ENCODE data around the gene CYP4V2. TPM values are rescaled to one million over a fixed set of nuclear protein-coding genes. Genes with fewer than 3 reads are reported as not detected.

The CYP4V2 gene
- polyA plus RNA-seq, 1 donor from 2014 or later, result 5.6 TPM

DNA sequence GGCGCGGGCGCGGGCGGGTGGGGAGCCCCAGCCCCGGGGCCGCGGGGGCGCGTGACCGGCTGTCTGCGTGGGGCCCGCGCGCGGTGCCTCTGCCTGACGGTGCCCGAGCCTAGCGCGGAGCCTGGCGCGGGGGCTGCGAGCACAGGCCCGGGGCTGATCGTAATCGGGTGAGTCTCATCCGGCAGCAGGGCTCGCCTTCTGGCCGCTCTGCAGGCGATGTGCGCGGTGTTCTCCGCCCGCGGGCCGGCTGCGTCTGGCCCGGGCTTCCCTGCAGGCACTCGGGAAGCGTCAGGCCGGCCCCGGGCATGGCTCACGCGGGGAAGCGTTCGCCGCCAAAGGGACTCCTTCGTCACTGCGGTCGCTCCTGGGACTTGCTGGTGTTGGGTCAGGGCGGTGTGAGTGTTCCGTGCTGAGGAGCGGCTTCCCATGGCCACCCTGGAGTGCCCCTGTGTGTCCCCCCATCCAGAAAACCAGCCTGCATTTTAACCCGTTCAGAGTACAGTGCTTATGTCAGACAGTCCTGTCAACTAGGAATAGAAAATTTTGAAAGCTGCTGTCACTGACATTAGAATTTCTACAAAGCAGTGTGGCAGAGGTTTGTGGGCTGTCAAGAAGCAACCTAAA is 46.3 kb upstream of the CYP4V2 start:
- H4K20me1 ChIP-seq (ENCODE audit: insufficient read depth), result no peaks in the 10 kb centered on the region
- H3K9me3 ChIP-seq (ENCODE audit: low read length), result no peaks in the 10 kb centered on the region
- H3K27me3 ChIP-seq (ENCODE audit: insufficient read depth, low read depth, low read length), result peaks cover 4% of the 10 kb centered on the region
- no peaks in the 10 kb centered on the region for H3K79me2 ChIP-seq (replicated peaks; ENCODE audit: insufficient read depth, low read length)
- H3K4me2 ChIP-seq (ENCODE audit: low read length), result peak overlapping the region; percentile 62
- H3K36me3 ChIP-seq (ENCODE audit: insufficient read depth, low read length), result no peaks in the 10 kb centered on the region
- peak overlapping the region; percentile 78 for H3K9ac ChIP-seq (ENCODE audit: low read length)
- TF ChIP-seq EZH2 (IDR thresholded peaks at IDR 0.05; ENCODE audit: borderline replicate concordance, insufficient read depth, low read length, poor library complexity, severe bottlenecking) (no peak), POLR2AphosphoS5 (IDR thresholded peaks at IDR 0.05) (peak; percentile 21), RAD21 (conservative IDR thresholded peaks at IDR 0.05) (peak; percentile 11), TAF1 (IDR thresholded peaks at IDR 0.05; ENCODE audit: low read depth) (peak; percentile 68), EP300 (conservative IDR thresholded peaks at IDR 0.05; ENCODE audit: poor library complexity, severe bottlenecking) (peak; percentile 45), SMC3 (conservative IDR thresholded peaks at IDR 0.05; ENCODE audit: poor library complexity) (no peak), MXI1 (conservative IDR thresholded peaks at IDR 0.05; ENCODE audit: poor library complexity, severe bottlenecking) (no peak)
- TF ChIP-seq, protein P1, sequence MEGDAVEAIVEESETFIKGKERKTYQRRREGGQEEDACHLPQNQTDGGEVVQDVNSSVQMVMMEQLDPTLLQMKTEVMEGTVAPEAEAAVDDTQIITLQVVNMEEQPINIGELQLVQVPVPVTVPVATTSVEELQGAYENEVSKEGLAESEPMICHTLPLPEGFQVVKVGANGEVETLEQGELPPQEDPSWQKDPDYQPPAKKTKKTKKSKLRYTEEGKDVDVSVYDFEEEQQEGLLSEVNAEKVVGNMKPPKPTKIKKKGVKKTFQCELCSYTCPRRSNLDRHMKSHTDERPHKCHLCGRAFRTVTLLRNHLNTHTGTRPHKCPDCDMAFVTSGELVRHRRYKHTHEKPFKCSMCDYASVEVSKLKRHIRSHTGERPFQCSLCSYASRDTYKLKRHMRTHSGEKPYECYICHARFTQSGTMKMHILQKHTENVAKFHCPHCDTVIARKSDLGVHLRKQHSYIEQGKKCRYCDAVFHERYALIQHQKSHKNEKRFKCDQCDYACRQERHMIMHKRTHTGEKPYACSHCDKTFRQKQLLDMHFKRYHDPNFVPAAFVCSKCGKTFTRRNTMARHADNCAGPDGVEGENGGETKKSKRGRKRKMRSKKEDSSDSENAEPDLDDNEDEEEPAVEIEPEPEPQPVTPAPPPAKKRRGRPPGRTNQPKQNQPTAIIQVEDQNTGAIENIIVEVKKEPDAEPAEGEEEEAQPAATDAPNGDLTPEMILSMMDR (IDR thresholded peaks at IDR 0.05; ENCODE audit: poor library complexity, severe bottlenecking), result no peak
- TF ChIP-seq, protein P2, sequence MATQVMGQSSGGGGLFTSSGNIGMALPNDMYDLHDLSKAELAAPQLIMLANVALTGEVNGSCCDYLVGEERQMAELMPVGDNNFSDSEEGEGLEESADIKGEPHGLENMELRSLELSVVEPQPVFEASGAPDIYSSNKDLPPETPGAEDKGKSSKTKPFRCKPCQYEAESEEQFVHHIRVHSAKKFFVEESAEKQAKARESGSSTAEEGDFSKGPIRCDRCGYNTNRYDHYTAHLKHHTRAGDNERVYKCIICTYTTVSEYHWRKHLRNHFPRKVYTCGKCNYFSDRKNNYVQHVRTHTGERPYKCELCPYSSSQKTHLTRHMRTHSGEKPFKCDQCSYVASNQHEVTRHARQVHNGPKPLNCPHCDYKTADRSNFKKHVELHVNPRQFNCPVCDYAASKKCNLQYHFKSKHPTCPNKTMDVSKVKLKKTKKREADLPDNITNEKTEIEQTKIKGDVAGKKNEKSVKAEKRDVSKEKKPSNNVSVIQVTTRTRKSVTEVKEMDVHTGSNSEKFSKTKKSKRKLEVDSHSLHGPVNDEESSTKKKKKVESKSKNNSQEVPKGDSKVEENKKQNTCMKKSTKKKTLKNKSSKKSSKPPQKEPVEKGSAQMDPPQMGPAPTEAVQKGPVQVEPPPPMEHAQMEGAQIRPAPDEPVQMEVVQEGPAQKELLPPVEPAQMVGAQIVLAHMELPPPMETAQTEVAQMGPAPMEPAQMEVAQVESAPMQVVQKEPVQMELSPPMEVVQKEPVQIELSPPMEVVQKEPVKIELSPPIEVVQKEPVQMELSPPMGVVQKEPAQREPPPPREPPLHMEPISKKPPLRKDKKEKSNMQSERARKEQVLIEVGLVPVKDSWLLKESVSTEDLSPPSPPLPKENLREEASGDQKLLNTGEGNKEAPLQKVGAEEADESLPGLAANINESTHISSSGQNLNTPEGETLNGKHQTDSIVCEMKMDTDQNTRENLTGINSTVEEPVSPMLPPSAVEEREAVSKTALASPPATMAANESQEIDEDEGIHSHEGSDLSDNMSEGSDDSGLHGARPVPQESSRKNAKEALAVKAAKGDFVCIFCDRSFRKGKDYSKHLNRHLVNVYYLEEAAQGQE (IDR thresholded peaks at IDR 0.05; ENCODE audit: borderline replicate concordance), result peak; percentile 38
- peak overlapping the region; percentile 76 for H2AFZ ChIP-seq (ENCODE audit: low read depth, low read length)
- H3K4me3 ChIP-seq (ENCODE audit: low read length), result peak overlapping the region; percentile 93
- H3F3A ChIP-seq (ENCODE audit: insufficient read depth, low read length, poor library complexity, severe bottlenecking), result no peaks in the 10 kb centered on the region
- H3K27ac ChIP-seq (ENCODE audit: low read length), result peak overlapping the region; percentile 36
- H3K9me2 ChIP-seq (ENCODE audit: insufficient read depth, low read length), result no peaks in the 10 kb centered on the region

DNA sequence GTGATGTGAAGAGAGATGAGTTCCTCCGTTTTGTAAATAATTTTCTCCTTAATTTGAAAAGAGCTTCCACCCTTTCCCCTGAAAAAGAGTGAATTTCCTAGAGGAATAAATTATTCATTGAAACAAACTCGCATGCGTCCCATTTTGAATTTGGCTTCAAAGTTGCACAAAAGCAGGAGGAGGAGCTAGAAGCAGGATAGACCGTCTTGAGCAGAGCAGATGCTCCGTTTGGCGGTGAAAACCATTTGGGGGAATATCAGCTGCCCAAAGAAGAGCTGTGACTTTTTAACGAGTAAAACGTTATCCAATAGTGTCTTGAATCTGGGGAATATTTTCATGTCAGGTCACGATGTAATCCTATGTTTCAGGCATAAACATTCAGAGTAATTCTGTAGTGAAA is 44.9 kb upstream of the CYP4V2 start:
- TF ChIP-seq EZH2 (IDR thresholded peaks at IDR 0.05; ENCODE audit: borderline replicate concordance, insufficient read depth, low read length, poor library complexity, severe bottlenecking) (no peak), RAD21 (conservative IDR thresholded peaks at IDR 0.05) (no peak), MXI1 (conservative IDR thresholded peaks at IDR 0.05; ENCODE audit: poor library complexity, severe bottlenecking) (no peak), EP300 (conservative IDR thresholded peaks at IDR 0.05; ENCODE audit: poor library complexity, severe bottlenecking) (no peak), POLR2AphosphoS5 (IDR thresholded peaks at IDR 0.05) (no peak), SMC3 (conservative IDR thresholded peaks at IDR 0.05; ENCODE audit: poor library complexity) (no peak), TAF1 (IDR thresholded peaks at IDR 0.05; ENCODE audit: low read depth) (no peak)
- TF ChIP-seq, protein P1 (IDR thresholded peaks at IDR 0.05; ENCODE audit: poor library complexity, severe bottlenecking), result no peak
- TF ChIP-seq, protein P2 (IDR thresholded peaks at IDR 0.05; ENCODE audit: borderline replicate concordance), result no peak
- Histone ChIP-seq H3K27me3 (ENCODE audit: insufficient read depth, low read depth, low read length) (peaks cover 4% of the 10 kb centered on the region), H2AFZ (ENCODE audit: low read depth, low read length) (no peak overlapping the region), H3K27ac (ENCODE audit: low read length) (no peak overlapping the region), H3K9me3 (ENCODE audit: low read length) (no peaks in the 10 kb centered on the region), H3K9me2 (ENCODE audit: insufficient read depth, low read length) (no peaks in the 10 kb centered on the region), H3K36me3 (ENCODE audit: insufficient read depth, low read length) (no peaks in the 10 kb centered on the region), H3F3A (ENCODE audit: insufficient read depth, low read length, poor library complexity, severe bottlenecking) (no peaks in the 10 kb centered on the region), H3K9ac (ENCODE audit: low read length) (no peak overlapping the region), H3K4me3 (ENCODE audit: low read length) (no peak overlapping the region), H3K79me2 (replicated peaks; ENCODE audit: insufficient read depth, low read length) (no peaks in the 10 kb centered on the region), H4K20me1 (ENCODE audit: insufficient read depth) (no peaks in the 10 kb centered on the region), H3K4me2 (ENCODE audit: low read length) (no peak overlapping the region)
